ENCODE measurements around the gene NOP9.

NOP9 gene

GRCh38 chr14:24325963-24326362 lies 26.3 kb downstream of the NOP9 start:
- no peak for DNase-seq (ENCODE audit: low read depth in 3 of 3)

GRCh38 chr14:24327303-24327702 lies 27.7 kb downstream of the NOP9 start:
- no peak for DNase-seq (ENCODE audit: low read depth in 3 of 3)

- peak in 1 of 3 experiments; percentile 28 for DNase-seq (ENCODE audit: low read depth in 3 of 3)
These were observed 28.3 kb downstream of the NOP9 start for GRCh38 chr14:24327914-24328313.

- no peak for DNase-seq (ENCODE audit: low read depth in 3 of 3)
These were observed 29.5 kb downstream of the NOP9 start for GRCh38 chr14:24329073-24329663.

- peak in 1 of 3 experiments; percentile 36 for DNase-seq (ENCODE audit: low read depth in 3 of 3)
These were observed 30.1 kb downstream of the NOP9 start for GRCh38 chr14:24329736-24330135.

- DNase-seq (ENCODE audit: low read depth in 3 of 3): no peak
These were observed 31.5 kb downstream of the NOP9 start for GRCh38 chr14:24330973-24331674.

- no peak for DNase-seq (ENCODE audit: low read depth in 3 of 3)
These were observed 32.1 kb downstream of the NOP9 start for GRCh38 chr14:24331731-24332267.

- peak; percentile 62 to 79 (median 72) for DNase-seq (ENCODE audit: low read depth in 3 of 3)
These were observed 32.8 kb downstream of the NOP9 start for GRCh38 chr14:24332268-24332993.

GRCh38 chr14:24334431-24335291 lies 35.0 kb downstream of the NOP9 start, which contains the start of gene ADCY4:
Gene ADCY4 (minus strand): TSS chr14:24335071. CDS start chr14:24334652, 419 bp downstream.
- no peak for DNase-seq (ENCODE audit: low read depth in 3 of 3)

GRCh38 chr14:24335461-24336171 lies 36.0 kb downstream of the NOP9 start:
- DNase-seq (ENCODE audit: low read depth in 3 of 3): no peak

GRCh38 chr14:24337144-24337823 lies 37.6 kb downstream of the NOP9 start:
- no peak for DNase-seq (ENCODE audit: low read depth in 3 of 3)

GRCh38 chr14:24337824-24338175 lies 38.1 kb downstream of the NOP9 start:
- no peak for DNase-seq (ENCODE audit: low read depth in 3 of 3)

- no peak for DNase-seq (ENCODE audit: low read depth in 3 of 3)
These were observed 39.2 kb downstream of the NOP9 start for GRCh38 chr14:24338843-24339242.

- DNase-seq (ENCODE audit: low read depth in 3 of 3): peak; percentile 33 to 68 (median 36)
These were observed 39.9 kb downstream of the NOP9 start, which contains the start of gene RIPK3 for GRCh38 chr14:24339284-24340151. Gene RIPK3 (minus strand): TSS chr14:24339991. CDS start chr14:24339826, 165 bp downstream.

- no peak for DNase-seq (ENCODE audit: low read depth in 3 of 3)
These were observed 41.0 kb downstream of the NOP9 start for GRCh38 chr14:24340606-24341005.

GRCh38 chr14:24342889-24343288 lies 43.2 kb downstream of the NOP9 start:
- no peak for DNase-seq (ENCODE audit: low read depth in 3 of 3)

- no peak for DNase-seq (ENCODE audit: low read depth in 3 of 3)
These were observed 44.4 kb downstream of the NOP9 start for GRCh38 chr14:24343795-24344660.

GRCh38 chr14:24347134-24347533 lies 47.5 kb downstream of the NOP9 start:
- DNase-seq (ENCODE audit: low read depth in 3 of 3): no peak
